Small intestine (tissue), 7 donors: ENCODE results near the gene SPRR3. TPM values are rescaled to one million over a fixed set of nuclear protein-coding genes. Genes with fewer than 3 reads are reported as not detected.
A peak's percentile ranks its signal among the peaks of the same experiment; 100 is the strongest.

Experiments used
- DNase-seq, 2 donors: peaks; one replicate each; pipeline versions ENCODE4 v3.0.0 to v3.0.0-alpha.2; 2013
- FAIRE-seq: peaks from 2 replicates; lab custom pipeline; 2012; peaks lifted over from hg19 to GRCh38; lab: Jason Lieb, UNC
- H3K27ac ChIP-seq, 3 donors: one replicate each; pipeline ENCODE4 v1.5.1; 2013; ENCODE audit warnings: low read length in 2 of 3, mild to moderate bottlenecking in 2 of 3, control low read depth in 1 of 3, inconsistent platforms in 1 of 3, low read depth in 1 of 3, moderate library complexity in 1 of 3
- H3K27me3 ChIP-seq, 3 donors: one replicate each; pipeline ENCODE4 v1.6.1; 2013; ENCODE audit warnings: low read length in 3 of 3, inconsistent platforms in 1 of 3; ENCODE audit not compliant: control insufficient read depth in 3 of 3, insufficient read depth in 3 of 3
- H3K36me3 ChIP-seq, 3 donors: one replicate each; pipeline ENCODE4 v1.6.1; 2013; ENCODE audit warnings: low read length in 3 of 3, inconsistent platforms in 1 of 3, low read depth in 1 of 3, mild to moderate bottlenecking in 1 of 3, moderate library complexity in 1 of 3; ENCODE audit not compliant: control insufficient read depth in 3 of 3, insufficient read depth in 2 of 3
- H3K4me1 ChIP-seq, 3 donors: one replicate each; pipeline ENCODE4 v1.6.1; 2013; ENCODE audit warnings: low read length in 2 of 3, inconsistent platforms in 1 of 3, low read depth in 1 of 3, mild to moderate bottlenecking in 1 of 3, moderate library complexity in 1 of 3; ENCODE audit not compliant: control insufficient read depth in 3 of 3, insufficient read depth in 2 of 3
- H3K4me3 ChIP-seq, 3 donors: one replicate each; pipeline ENCODE4 v1.5.1; 2013; ENCODE audit warnings: low read length in 3 of 3, control low read depth in 1 of 3, inconsistent platforms in 1 of 3, low read depth in 1 of 3, mild to moderate bottlenecking in 1 of 3, moderate library complexity in 1 of 3
- H3K9me3 ChIP-seq, 2 donors: one replicate each; pipeline ENCODE4 v1.6.1; 2013; ENCODE audit warnings: low read depth in 1 of 2, low read length in 1 of 2; ENCODE audit not compliant: control insufficient read depth in 2 of 2, insufficient read depth in 1 of 2
- WGBS, 3 donors: extraction: QIAGEN DNeasy Blood & Tissue Kit; methylation state at CpG; one replicate each; pipeline ENCODE4 v1.1.7; 2013; 5-methylcytosine and 5-hydroxymethylcytosine counted together
- polyA plus RNA-seq, 4 donors: library from polyadenylated mRNA; stranded (reverse) in 3 of 4; unstranded in 1 of 4; fragments of 200-250 nt in 3 of 4; fragments of 120-200 nt in 1 of 4; gene quantifications; one replicate each; pipeline versions ENCODE4 v1.2.1 to v1.2.3, GENCODE V29; 2013
- donor health status: healthy with polysubstance abuse.
- donor health status: control.
- donor health status: control.
- donor health status: Bipolar disorder and iron deficiency.
- donor health status: healthy.

The SPRR3 gene
- polyA plus RNA-seq, 4 donors = 3.0 to 16.1 (median 10.3) TPM; not detected in 1

- WGBS, 3 donors = 74 to 82% (median 77%) methylated on average over 2 of the region's 2 CpGs
- peaks cover 0 to 5% (median 0%) of the 10 kb centered on the region in 3 donors for H3K27me3 ChIP-seq
- DNase-seq (no peak), FAIRE-seq (no peak)
- no peaks in the 10 kb centered on the region for H3K36me3 ChIP-seq
- no peaks in the 10 kb centered on the region for H3K9me3 ChIP-seq
- peaks cover 0 to 6% (median 0%) of the 10 kb centered on the region in 3 donors for H3K4me1 ChIP-seq
- no peak overlapping the region for H3K27ac ChIP-seq
- no peak overlapping the region for H3K4me3 ChIP-seq
Observed at GRCh38 chr1:152962876-152963415, 38.6 kb upstream of the SPRR3 start.

GRCh38 chr1:152964536-152964935 is 37.0 kb upstream of the SPRR3 start:
- H3K4me1 ChIP-seq = peaks cover 0 to 11% (median 0%) of the 10 kb centered on the region in 3 donors
- H3K27ac ChIP-seq = no peak overlapping the region
- FAIRE-seq (no peak), DNase-seq (no peak)
- peaks cover 0 to 5% (median 0%) of the 10 kb centered on the region in 3 donors for H3K27me3 ChIP-seq
- H3K9me3 ChIP-seq = no peaks in the 10 kb centered on the region
- no peaks in the 10 kb centered on the region for H3K36me3 ChIP-seq
- H3K4me3 ChIP-seq = no peak overlapping the region
- WGBS, 3 donors = 52 to 89% (median 70%) methylated on average over 1 of the region's 1 CpG

- FAIRE-seq (no peak), DNase-seq (no peak)
- Histone ChIP-seq H3K27ac (no peak overlapping the region), H3K4me3 (no peak overlapping the region), H3K4me1 (peaks cover 0 to 11% (median 0%) of the 10 kb centered on the region in 3 donors), H3K27me3 (peaks cover 0 to 5% (median 0%) of the 10 kb centered on the region in 3 donors), H3K9me3 (no peaks in the 10 kb centered on the region), H3K36me3 (no peaks in the 10 kb centered on the region)
- 64 to 82% (median 66%) methylated on average over 4 of the region's 4 CpGs for WGBS, 3 donors
Observed at GRCh38 chr1:152965853-152966252, 35.7 kb upstream of the SPRR3 start.

GRCh38 chr1:152967201-152967600 is 34.3 kb upstream of the SPRR3 start:
- 13 to 49% (median 14%) methylated on average over 7 of the region's 7 CpGs for WGBS, 3 donors
- no peak for FAIRE-seq
- DNase-seq = peak in 1 of 2 donors; percentile 33

GRCh38 chr1:152968248-152968647 is 33.3 kb upstream of the SPRR3 start:
- no peaks in the 10 kb centered on the region for H3K36me3 ChIP-seq
- no peak for FAIRE-seq
- H3K27ac ChIP-seq = no peak overlapping the region
- 41 to 58% (median 46%) methylated on average over 2 of the region's 2 CpGs for WGBS, 3 donors
- no peaks in the 10 kb centered on the region for H3K9me3 ChIP-seq
- peak in 1 of 2 donors; percentile 70 for DNase-seq
- peaks cover 0 to 1% (median 0%) of the 10 kb centered on the region in 3 donors for H3K27me3 ChIP-seq
- H3K4me3 ChIP-seq = no peak overlapping the region
- peaks cover 0 to 11% (median 0%) of the 10 kb centered on the region in 3 donors for H3K4me1 ChIP-seq

More at GRCh38 chr1:152967201-152967600, 34.3 kb upstream of the SPRR3 start:
- H3K27ac ChIP-seq = no peak overlapping the region
- no peaks in the 10 kb centered on the region for H3K9me3 ChIP-seq
- H3K27me3 ChIP-seq = peaks cover 0 to 1% (median 0%) of the 10 kb centered on the region in 3 donors
- no peaks in the 10 kb centered on the region for H3K36me3 ChIP-seq
- no peak overlapping the region for H3K4me3 ChIP-seq
- peaks cover 0 to 11% (median 0%) of the 10 kb centered on the region in 3 donors for H3K4me1 ChIP-seq

GRCh38 chr1:152969036-152969435 is 32.5 kb upstream of the SPRR3 start:
- no peaks in the 10 kb centered on the region for H3K36me3 ChIP-seq
- H3K9me3 ChIP-seq = no peaks in the 10 kb centered on the region
- WGBS, 3 donors = 65 to 84% (median 83%) methylated on average over 2 of the region's 2 CpGs
- H3K4me1 ChIP-seq = peaks cover 0 to 11% (median 0%) of the 10 kb centered on the region in 3 donors
- DNase-seq (no peak), FAIRE-seq (no peak)
- H3K27me3 ChIP-seq = peaks cover 0 to 1% (median 0%) of the 10 kb centered on the region in 3 donors
- H3K4me3 ChIP-seq = no peak overlapping the region
- no peak overlapping the region for H3K27ac ChIP-seq

- Histone ChIP-seq H3K4me3 (no peak within 1 kb of the TSS), H3K27ac (no peak within 1 kb of the TSS), H3K36me3 (no peaks in the 10 kb centered on the region), H3K27me3 (peaks cover 0 to 1% (median 0%) of the 10 kb centered on the region in 3 donors), H3K4me1 (peaks cover 0 to 11% (median 0%) of the 10 kb centered on the region in 3 donors), H3K9me3 (no peaks in the 10 kb centered on the region)
- DNase-seq (no peak), FAIRE-seq (no peak)
- 90 to 93% (median 91%) methylated on average over 6 of the region's 6 CpGs for WGBS, 3 donors
Observed at GRCh38 chr1:152970495-152970894, 31.1 kb upstream of the SPRR3 start, which contains the start of gene SPRR4. Gene SPRR4, plus strand, starts transcription at chr1:152970648. Its CDS starts 1,243 bp downstream, at chr1:152971891.

GRCh38 chr1:152972196-152972886 is 29.2 kb upstream of the SPRR3 start:
- H3K4me1 ChIP-seq = peaks cover 0 to 9% (median 0%) of the 10 kb centered on the region in 3 donors
- H3K4me3 ChIP-seq = no peak overlapping the region
- H3K27ac ChIP-seq = no peak overlapping the region
- H3K9me3 ChIP-seq = no peaks in the 10 kb centered on the region
- peaks cover 0 to 1% (median 0%) of the 10 kb centered on the region in 3 donors for H3K27me3 ChIP-seq
- FAIRE-seq (no peak), DNase-seq (no peak)
- no peaks in the 10 kb centered on the region for H3K36me3 ChIP-seq
- 71 to 75% (median 73%) methylated on average over 4 of the region's 4 CpGs for WGBS, 3 donors
